C4-2B (cell line): ENCODE data around the gene AFG3L2.

Source experiments
- ZFX ChIP-seq: fragments of 450-650 bp; IDR thresholded peaks from 2 replicates; pipeline ENCODE4 v1.6.1; 2017
- TF ChIP-seq, protein P1 (sequence below): fragments of 450-650 bp; conservative IDR thresholded peaks from 2 replicates; pipeline ENCODE4 v1.5.1; 2017; ENCODE audit warnings: mild to moderate bottlenecking

- TF ChIP-seq, protein P1, sequence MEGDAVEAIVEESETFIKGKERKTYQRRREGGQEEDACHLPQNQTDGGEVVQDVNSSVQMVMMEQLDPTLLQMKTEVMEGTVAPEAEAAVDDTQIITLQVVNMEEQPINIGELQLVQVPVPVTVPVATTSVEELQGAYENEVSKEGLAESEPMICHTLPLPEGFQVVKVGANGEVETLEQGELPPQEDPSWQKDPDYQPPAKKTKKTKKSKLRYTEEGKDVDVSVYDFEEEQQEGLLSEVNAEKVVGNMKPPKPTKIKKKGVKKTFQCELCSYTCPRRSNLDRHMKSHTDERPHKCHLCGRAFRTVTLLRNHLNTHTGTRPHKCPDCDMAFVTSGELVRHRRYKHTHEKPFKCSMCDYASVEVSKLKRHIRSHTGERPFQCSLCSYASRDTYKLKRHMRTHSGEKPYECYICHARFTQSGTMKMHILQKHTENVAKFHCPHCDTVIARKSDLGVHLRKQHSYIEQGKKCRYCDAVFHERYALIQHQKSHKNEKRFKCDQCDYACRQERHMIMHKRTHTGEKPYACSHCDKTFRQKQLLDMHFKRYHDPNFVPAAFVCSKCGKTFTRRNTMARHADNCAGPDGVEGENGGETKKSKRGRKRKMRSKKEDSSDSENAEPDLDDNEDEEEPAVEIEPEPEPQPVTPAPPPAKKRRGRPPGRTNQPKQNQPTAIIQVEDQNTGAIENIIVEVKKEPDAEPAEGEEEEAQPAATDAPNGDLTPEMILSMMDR, result no peak
- no peak for TF ChIP-seq ZFX
Observed at GRCh38 chr18:12290086-12290485, 86.9 kb downstream of the AFG3L2 start.
